GM18951 (cell line): Measurements from ENCODE around the gene RSPO3.
"Not testable (repeated sequence)": the region's sequence is repeated elsewhere in the genome, so short reads cannot be mapped to it uniquely, and the experiment has no call there.

Experiments used
- POLR2A ChIP-seq: IDR thresholded peaks from 4 replicates; pipeline ENCODE4 v1.6.1; 2011; ENCODE audit warnings: mild to moderate bottlenecking; ENCODE audit not compliant: insufficient read length, insufficient read depth; ENCODE audit errors: extremely low read depth
- in situ Hi-C: fragments of 300-500 bp; cut with MboI; formaldehyde crosslinking; loops from one replicate; pipeline ENCODE4 v1.12.0; 2022; ENCODE audit warnings: low sequenced_read_pairs, mixed read lengths, inconsistent platforms; ENCODE audit not compliant: unreplicated experiment

The RSPO3 gene

DNA sequence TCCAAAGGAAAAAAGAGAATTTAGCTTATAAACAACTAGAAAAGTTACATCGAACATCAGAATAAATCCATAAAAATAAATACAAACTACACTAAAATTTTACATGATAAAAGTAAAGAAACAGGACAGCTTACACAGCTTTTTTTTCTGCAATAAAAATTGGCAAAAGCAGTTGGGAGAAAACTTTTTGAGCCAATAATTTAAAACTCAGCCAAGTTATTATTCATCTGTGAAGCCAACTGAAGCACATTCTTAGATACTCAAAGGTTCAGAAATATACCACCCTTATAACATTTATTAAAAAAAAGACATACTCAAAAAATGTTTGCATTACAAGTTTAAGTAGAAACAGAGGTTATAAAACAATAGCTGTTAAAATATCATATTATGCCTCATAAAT, 23.7 kb upstream of the RSPO3 start:
- no peak for TF ChIP-seq POLR2A
- in situ Hi-C loops: no loop called here

DNA sequence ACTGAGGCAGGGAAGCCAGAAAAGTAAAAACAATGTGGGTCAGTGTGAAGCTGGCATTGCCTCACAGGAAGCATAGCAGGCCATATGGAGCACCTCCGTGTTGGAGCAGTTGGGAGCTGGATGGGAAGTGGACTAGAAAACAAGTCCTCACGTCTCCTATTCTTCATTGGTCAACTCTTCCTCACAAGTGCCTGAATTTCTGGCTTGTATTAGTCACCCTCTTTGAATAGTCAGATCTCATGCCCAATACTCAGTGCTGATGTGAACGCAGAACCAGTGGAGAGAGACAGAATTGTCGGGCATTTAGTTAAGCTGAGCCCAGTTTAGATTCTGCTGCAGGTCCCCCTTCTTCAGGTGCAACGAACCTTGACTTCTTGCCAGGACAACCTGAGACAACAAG, 22.3 kb upstream of the RSPO3 start:
- in situ Hi-C loops: no loop called here
- TF ChIP-seq POLR2A: no peak

DNA sequence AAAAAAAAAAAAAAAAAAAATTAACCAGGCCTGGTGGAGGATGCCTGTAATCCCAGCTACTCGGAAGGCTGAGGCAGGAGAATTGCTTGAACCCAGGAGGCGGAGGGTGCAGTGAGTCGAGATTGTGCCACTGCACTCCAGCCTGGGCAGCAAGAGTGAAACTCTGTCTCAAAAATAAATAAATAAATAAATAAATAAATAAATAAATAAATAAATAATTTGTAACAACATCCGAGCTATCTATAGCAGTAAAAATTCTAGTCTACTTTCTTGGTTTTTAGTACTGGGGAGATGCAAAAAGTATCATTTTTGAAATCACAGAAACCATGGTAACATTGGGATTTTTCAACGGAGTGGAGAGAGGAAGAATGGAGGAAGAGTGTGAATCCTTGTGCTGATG, 21.0 kb upstream of the RSPO3 start:
- in situ Hi-C loops: not testable (repeated sequence)

DNA sequence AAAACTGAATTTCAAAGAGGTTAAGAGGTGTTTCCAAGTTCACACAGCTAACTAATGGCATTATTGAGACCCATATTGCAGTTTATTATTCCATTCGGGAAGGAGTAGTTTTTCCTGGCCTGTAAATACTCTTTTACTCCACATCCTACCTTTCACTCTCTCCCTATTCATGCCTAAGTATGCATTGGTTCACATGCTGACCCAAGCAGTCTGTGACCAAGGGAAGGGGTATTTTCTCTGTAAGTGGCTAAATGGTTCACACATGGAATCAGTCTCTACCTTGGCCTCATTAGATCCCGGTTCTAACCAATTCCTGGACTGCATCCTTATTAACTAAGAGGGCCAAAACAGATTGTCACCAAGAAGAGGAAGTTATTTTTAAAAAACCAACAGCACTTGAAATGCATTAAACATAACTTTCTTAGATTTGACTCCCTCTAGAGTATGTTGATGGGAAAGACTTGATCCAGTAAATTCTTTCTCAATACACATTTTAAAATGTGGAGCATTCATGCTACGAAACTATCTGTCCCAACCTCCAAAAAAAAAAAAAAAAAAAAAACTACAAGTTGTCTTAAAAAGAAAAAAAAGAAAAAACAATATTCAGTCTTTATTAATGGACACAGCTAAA, 17.8 kb upstream of the RSPO3 start:
- in situ Hi-C loops: loop anchor here (25.0 kb wide), 1 partner anchor 288 kb away; no protein-coding TSS in a partner anchor
- no peak for TF ChIP-seq POLR2A

DNA sequence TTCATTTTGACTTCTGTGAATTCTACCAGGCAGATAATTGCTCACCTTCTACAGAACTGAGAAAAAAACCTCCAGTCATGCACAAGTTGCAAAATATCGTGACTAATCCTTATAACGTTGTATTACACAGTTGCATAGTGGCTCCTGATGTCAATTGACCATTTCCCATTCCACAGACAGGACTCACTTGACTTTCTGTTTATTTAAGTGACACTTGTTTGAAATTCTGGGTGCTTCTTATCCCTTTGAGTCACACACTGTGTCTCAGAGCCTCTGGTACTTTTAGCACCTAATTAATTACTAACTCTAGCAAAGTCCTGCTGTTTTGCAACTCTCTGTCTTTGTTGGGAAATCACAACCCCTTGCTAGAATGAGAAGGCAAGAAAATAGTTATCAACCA, 16.2 kb upstream of the RSPO3 start:
- in situ Hi-C loops: loop anchor here (25.0 kb wide), 1 partner anchor 290 kb away; no protein-coding TSS in a partner anchor

DNA sequence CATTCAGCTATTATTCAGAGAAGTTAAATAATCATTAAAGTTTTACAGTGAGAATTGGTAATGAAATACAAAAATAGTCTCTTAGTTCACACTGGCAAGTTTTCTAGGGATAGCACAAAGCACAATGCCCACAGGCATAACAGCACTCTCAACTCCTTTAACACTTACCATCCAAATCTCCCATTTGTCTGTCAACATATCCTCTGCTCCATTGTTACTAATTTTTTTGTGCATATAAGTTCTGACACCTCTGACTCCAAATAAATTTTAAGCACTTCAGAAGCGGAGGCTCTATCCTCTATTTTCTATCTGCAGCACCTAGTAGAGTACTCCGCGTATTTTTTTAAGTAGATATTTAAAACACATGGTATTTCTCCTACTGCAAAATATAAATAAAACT, 15.6 kb upstream of the RSPO3 start:
- no peak for TF ChIP-seq POLR2A
- in situ Hi-C loops: loop anchor here (25.0 kb wide), 1 partner anchor 291 kb away; no protein-coding TSS in a partner anchor

More for the DNA sequence above, 16.2 kb upstream of the RSPO3 start:
- TF ChIP-seq POLR2A: no peak

DNA sequence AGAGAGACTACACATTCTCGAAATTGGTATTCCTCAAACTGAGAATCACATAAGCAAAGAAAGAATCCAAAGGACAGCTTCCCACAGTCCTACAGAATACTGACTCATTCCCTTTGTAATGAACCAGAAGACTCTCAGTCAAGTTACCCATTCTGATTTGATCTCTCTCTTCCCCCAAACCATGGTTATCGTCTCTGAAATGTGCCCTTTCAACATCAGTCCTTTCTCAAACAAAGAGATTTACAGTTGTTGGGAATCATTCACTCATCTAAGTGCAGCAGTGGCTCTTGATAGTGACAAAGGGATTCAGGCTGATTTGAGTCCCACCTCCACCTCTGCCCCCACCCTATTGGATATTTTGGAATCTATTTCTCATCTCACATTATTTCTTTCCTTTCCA, 15.0 kb upstream of the RSPO3 start:
- in situ Hi-C loops: loop anchor here (25.0 kb wide), 1 partner anchor 291 kb away; no protein-coding TSS in a partner anchor
- no peak for TF ChIP-seq POLR2A

DNA sequence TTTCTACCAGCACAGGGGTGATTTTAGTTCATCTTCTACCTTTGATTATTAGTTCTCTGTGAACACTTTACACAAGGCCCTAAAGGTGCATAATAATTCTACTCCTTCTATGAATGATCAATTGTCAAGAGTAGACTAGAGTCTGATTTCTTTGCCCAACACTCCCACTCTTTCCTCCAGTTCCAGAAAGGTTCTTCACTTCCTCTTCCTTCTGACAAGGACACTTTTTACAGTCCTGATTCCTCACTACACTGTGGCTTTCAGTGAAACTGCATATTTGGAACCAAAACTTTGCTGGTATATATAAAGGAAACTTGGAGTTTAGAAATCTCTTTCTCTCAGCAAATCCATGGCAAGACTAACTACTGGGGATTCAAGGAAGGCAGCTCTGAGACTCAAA, 10.6 kb upstream of the RSPO3 start:
- in situ Hi-C loops: loop anchor here (25.0 kb wide), 1 partner anchor 296 kb away; no protein-coding TSS in a partner anchor
- TF ChIP-seq POLR2A: no peak

DNA sequence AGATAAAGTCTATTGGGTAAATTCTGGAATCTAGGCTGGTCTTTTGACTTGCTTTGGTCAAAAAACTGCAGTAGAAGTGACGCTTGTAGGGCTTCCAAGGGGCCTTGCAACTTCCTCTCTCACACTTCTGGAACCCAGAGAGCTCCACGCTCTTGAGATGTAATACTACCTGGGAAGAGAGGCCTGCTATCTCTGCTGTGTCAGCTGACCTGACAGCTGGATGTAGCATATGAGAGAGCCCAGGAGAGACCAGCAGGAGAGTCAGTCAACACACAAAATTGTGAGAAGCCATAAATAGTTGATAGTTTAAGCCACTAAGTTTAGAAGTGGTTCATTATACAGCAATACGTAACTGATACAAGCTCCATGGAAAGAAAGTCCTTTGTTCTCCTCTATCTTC, 7.8 kb upstream of the RSPO3 start:
- TF ChIP-seq POLR2A: no peak
- in situ Hi-C loops: loop anchor here (25.0 kb wide), 1 partner anchor 298 kb away; no protein-coding TSS in a partner anchor

DNA sequence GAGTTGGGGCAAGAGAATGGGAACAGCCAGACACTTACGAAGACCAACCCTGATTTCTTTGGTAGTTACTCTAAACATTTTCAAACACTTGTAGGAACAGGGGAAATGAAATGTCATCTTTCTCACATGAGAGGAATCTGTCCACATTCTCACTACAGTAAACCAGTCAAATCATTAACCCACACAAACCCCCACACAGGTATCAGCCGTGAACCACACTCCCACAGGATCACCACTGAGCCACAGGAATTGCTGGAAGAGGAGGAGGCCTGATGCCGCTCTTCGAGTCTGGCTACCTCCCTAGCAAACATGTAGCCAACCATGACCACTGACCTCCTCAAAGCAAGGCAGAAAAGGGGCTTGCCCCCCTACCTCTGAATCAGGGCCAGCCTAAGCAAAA, 6.9 kb upstream of the RSPO3 start:
- in situ Hi-C loops: loop anchor here (25.0 kb wide), 1 partner anchor 299 kb away; no protein-coding TSS in a partner anchor
- TF ChIP-seq POLR2A: no peak

DNA sequence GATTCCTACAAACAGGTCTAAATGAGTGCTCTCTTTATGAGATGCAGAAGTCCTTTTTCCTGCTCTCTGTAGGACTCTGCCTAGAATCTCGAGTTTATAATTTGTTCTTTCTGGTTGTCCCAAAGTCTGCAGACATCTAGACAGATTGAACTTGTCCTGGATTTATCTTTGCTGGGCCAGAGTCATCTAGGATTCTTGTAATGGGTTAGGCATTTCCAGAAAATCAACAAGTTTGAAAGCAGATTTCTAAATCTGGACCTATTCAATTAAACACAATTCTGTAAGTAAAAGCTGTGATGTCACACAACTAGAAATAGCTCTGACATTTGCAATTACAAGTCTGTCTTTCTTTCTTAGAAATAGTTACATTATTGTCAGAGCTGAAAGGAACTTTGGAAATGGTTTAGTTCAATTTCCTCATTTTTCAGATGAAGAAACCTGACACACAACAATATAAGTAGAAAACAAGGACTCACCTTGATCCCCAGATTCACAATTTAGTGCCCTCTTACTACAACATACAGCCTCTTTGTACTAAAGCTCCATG, 4.2 kb upstream of the RSPO3 start:
- in situ Hi-C loops: loop anchor here (25.0 kb wide), 1 partner anchor 302 kb away; no protein-coding TSS in a partner anchor
- no peak for TF ChIP-seq POLR2A

DNA sequence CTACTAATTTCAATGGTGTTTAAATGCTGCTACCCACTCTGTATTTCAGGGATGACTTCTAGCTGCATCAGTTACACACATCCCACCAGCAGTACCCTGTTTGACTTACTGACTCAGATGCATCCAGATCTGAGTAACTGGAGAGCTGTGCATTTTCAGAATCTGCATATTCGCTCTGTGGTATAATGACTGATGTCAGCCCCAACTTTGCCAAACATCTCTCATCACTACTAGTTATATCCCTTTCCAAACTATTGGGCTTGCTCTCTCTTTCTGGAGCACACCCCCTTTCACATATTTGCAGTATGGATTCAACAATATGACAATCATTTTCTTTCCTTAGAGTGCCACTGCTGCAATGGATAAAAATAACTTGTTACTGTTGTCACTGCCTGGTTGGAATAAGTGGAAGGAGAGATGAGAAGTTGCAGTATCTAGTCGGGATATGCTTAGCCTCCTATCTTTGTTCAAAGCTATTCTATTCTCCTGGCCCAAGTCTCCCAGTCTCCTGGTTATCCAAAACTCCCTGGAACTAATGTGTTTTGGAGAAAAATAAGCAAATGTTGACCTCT, 3.3 kb upstream of the RSPO3 start:
- no peak for TF ChIP-seq POLR2A
- in situ Hi-C loops: loop anchor here (25.0 kb wide), 1 partner anchor 303 kb away; no protein-coding TSS in a partner anchor

DNA sequence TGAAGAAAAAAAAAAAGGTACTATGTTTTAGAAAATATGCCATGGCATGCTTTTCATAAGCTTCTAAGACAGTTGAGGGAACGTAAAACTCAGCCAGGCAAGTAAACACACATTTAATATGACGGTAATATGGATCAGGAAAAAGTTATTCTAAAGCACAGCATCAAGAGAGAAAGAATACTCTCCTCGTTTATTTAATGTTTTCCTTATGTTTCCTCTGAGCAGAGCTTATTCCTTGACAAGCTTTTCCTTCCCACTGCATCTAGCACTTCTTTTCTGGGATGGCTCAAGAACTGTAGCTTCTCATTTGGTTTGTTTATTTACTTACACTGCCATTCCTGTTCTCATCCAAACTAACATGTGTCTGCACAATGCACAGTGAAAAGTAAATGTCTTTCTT, 2.7 kb upstream of the RSPO3 start:
- in situ Hi-C loops: loop anchor here (25.0 kb wide), 1 partner anchor 303 kb away; no protein-coding TSS in a partner anchor
- no peak for TF ChIP-seq POLR2A

DNA sequence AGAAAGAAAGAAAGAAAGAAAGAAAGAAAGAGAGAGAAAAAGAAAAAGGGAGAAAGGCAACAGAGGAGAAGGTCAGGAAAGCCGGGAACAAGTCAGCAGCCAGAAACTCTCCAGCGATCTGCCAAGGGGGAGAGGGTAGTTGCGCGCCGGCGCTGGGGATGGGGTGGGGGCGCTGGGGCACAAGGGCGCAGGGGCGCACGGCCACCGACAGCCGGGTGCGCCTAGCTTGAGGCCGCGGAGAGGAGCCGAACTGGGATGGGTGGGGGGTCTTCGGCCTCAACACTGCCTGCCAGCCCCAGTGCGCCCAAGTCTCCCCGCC, 533 bp upstream of the RSPO3 start:
- in situ Hi-C loops: loop anchor here (25.0 kb wide), 1 partner anchor 306 kb away; no protein-coding TSS in a partner anchor
- TF ChIP-seq POLR2A: no peak
